H7 (cell line): ENCODE data around the gene RNF151. TPM values are rescaled to one million over a fixed set of nuclear protein-coding genes. Genes with fewer than 3 reads are reported as not detected.

ENCODE experiments used
- DNase-seq: peaks from one replicate; pipeline ENCODE4 v3.0.0; 2012
- H3K27me3 ChIP-seq: 2 replicates; pipeline ENCODE4 v1.6.0; 2011; ENCODE audit warnings: mild to moderate bottlenecking, low read length; ENCODE audit not compliant: control insufficient read depth, insufficient read depth
- H3K36me3 ChIP-seq: replicated peaks from 2 replicates; pipeline ENCODE4 v1.5.1; 2011; ENCODE audit warnings: low read length; ENCODE audit not compliant: control insufficient read depth, insufficient read depth
- H3K4me3 ChIP-seq: 2 replicates; pipeline ENCODE4 v1.5.1; 2011; ENCODE audit warnings: low read depth, mild to moderate bottlenecking, control low read depth, low read length, moderate library complexity; ENCODE audit not compliant: insufficient read depth
- total RNA-seq: library from RNA; depleted of rRNA; stranded (reverse); fragments of >200 nt; shearing (Covaris generic); gene quantifications from 2 replicates; pipeline ENCODE4 v1.2.3, GENCODE V29; 2014

Gene RNF151
- total RNA-seq, 1 experiment from 2014 or later: not detected

DNA sequence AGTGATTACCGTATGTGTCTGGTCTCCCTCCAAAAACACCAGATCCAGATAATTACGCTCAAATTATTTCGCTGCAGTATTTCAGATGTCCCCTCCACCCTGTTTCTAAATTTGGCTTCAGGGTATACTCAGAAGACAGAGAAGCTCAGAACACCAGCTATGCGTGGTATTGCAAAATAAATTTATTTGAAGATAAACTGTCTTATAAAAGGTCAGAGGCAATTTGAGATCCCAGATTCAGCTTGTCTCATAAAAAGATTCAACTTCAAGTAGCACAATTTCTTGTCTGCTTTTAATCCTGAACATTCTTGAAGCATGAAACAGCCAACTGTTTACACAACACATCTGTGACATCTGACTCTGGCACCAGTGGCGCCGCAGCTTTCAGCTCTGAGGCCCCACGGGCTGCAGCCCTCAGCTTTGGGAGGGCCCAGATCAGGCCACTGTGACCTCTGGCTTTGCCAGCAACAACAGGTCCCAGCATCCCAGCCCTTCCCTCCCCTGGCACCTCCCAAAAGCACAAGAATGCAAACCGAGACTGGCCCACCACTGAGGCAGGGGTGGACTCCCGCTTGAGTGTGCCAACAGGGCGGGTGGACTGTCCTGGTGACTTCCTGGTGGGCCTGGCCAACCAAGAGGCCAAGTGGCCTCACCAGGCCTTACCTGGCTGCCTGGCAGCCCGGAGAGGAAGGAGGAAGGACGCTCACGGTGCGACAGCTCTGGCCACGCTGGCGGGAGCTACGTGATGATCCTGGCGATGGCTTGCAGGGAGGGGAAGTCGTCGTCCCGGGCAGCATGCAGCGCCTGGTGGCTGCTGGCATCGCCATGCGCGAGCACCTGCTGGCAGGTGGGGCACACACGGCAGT is 31.1 kb downstream of the RNF151 start:
- Histone ChIP-seq H3K4me3 (no peak overlapping the region), H3K36me3 (peaks cover 20% of the 10 kb centered on the region), H3K27me3 (no peaks in the 10 kb centered on the region; the same call in 1 of the 2 replicates)
- DNase-seq: no peak

DNA sequence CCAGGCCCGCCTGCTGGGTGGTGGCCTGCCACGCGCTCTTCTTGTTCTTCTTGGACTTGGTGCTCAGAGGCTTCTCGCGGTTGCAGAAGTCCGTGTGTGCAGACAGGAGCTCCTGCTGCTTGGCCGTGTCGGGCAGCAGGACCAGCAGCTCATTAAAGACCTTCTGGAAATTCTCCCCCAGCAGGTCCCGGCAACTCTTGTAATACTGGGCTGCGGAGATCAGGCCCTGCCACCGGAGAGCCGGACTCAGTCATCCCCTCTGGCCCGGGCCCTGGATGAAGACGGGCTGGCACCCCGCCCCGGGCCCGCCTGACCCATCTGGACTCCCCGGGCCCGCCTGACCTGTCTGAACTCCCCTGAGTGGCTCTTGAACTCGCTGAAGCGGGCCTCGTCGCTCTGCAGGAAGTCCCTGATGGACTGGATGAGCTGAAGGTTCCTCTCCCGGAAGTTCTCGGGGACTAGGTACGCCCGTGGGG is 31.7 kb downstream of the RNF151 start:
- Histone ChIP-seq H3K36me3 (peaks cover 23% of the 10 kb centered on the region), H3K27me3 (no peaks in the 10 kb centered on the region), H3K4me3 (no peak overlapping the region)
- no peak for DNase-seq

GRCh38 chr16:1998852-1999801 is 32.5 kb downstream of the RNF151 start:
- H3K36me3 ChIP-seq: peaks cover 23% of the 10 kb centered on the region
- H3K27me3 ChIP-seq: no peaks in the 10 kb centered on the region
- DNase-seq: no peak
- H3K4me3 ChIP-seq: no peak overlapping the region

DNA sequence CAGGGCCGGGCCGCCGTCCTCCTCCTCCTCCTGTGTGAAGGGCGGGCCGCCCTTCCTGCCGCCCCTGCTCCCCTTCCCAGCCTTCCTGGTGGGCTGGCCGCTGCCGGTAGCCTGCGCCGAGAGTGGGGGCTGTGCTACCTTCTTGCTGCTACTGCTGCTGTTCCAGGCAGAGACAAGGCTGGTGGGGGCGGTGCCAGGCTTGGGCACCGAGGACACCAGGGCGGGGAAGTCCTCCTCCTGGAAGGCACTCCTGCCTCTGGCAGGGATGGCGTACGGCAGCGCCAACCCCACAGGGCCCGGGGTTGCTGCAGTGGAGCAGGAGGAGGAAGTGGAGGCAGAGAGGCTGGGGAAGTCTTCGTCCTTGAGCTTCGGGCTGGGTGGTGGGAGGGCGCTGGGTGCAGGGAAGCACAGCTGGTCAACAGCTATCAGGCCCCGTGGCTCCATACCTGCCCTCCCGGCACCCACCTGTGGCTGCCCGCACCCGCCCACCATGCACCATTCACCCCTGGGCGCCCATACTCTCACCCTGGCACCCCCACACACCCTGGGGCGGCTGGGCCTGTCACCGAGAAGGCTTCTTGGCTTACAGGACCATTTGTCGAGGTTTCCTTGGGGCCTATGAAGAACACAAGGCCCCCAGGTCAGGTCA is 33.3 kb downstream of the RNF151 start:
- DNase-seq: no peak
- peaks cover 23% of the 10 kb centered on the region for H3K36me3 ChIP-seq

GRCh38 chr16:2001035-2001434 is 34.4 kb downstream of the RNF151 start:
- Histone ChIP-seq H3K4me3 (no peak overlapping the region), H3K36me3 (peaks cover 21% of the 10 kb centered on the region), H3K27me3 (no peaks in the 10 kb centered on the region)
- no peak for DNase-seq

More for the DNA sequence above, 33.3 kb downstream of the RNF151 start:
- no peaks in the 10 kb centered on the region for H3K27me3 ChIP-seq
- H3K4me3 ChIP-seq: no peak overlapping the region

DNA sequence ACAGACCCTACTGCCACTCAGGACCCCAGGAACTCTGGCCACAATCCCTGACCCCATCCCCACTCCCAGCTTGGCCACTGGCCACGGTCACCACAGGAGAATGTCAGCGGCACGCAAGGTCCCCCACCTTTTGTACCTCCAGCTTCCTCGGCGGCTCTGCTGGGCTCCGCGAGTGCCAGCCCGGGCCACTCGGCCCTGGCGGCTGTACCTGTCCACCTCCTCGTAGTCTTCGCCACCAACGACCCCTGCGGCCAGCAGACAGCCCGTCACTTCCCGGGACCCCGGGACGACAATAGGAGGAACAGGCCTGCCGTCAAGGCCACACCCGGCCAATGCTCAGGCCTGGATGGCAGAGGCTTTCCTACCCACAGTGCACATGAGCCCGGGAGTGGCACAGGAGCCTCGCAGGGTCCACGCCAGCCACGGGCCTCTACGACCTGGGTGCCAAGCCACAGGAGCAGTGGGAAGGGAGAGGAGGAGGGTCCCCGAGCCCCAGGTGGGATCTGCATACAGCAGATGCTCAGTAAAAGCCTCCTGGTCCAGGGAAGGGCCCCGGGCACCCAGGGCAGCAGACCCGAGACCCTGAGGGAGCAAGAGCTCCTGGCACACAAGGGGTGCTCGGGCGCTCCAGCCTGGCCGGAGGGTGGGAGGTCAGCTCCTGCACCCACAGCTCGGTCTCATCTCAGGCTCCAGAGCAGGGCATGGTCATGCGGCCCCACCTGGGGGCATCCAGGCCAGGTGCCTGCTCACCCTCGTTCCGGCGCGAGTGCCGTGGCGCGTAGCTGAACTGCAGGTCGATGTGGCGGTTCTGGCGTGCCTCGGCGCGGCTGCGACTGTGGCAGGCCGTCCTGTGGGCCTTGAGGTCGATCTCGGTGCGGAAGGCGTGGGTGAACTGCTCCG is 35.0 kb downstream of the RNF151 start:
- Histone ChIP-seq H3K4me3 (no peak overlapping the region), H3K36me3 (peaks cover 21% of the 10 kb centered on the region), H3K27me3 (no peaks in the 10 kb centered on the region)
- no peak for DNase-seq

- H3K36me3 ChIP-seq: peaks cover 20% of the 10 kb centered on the region
- no peak overlapping the region for H3K4me3 ChIP-seq
- no peak for DNase-seq
- H3K27me3 ChIP-seq: no peaks in the 10 kb centered on the region
Observed at GRCh38 chr16:2002406-2003230, 36.0 kb downstream of the RNF151 start.

DNA sequence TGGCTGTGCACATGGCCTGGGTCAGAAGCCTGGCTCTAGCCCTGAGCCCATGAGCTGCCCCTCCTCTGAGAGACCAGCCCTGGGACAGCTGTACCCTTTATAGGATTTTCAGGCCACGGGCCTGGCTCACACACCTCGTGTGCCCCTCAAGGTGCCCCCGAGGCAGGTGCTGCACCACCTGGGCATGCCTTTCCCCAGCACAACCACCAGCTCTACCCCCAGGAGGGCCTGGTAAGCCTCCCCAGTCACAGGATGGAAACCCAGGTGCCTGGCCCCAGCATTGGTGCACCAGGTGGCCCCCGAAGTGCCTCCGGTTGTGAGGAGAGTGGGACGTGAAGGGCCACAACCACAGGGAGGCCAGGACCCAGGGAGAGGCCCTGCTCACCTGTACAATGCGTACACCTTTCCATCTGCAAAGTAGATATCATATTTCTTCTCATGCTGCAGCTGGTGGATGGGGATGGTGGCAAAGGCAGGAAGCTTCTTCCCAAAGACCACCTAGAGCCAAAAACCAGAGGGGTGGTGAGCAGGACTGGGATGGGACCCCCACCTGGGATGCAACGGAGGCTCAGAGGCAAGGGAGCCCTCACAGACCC is 36.7 kb downstream of the RNF151 start:
- Histone ChIP-seq H3K4me3 (no peak overlapping the region), H3K36me3 (peaks cover 17% of the 10 kb centered on the region), H3K27me3 (no peaks in the 10 kb centered on the region)
- DNase-seq: no peak

DNA sequence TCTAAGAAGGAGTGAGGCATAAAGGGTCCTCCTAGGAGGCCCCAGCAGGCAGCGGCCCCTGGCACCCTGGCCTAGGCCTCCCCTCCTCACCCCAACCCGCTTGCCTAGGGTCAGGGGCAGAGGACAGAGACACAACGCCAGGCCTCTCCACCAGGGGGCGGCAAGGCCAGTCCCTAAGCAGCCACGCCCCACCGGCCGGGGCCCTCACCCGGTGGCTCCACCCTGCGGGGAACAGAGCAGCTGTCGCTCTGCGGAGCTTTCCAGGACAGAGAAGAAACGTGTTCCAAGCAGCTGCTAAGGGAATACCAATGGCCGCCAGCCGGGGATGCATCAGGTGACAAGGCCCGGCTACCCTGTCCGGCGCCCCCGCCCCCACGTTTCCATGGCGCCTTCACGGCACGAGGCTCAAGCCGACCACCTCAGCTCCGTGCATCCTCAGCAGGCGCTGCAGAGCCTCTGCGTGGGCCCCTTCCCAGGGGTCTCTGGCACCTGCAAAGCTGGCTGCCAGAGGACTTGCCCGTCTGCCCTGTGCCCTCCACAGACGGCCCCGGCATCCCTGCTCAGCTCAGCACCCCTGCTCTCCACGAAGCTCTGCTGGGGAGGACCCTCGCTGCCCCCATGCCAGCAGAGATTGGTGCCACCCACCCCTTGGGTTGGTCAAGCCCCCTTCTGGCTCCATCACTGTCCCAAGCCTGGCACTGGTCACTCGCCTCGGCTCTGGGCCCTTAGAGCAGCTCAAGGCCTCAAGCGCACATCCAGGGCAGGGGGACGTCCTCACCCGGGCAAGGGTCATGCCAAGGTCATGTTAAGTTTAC is 37.4 kb downstream of the RNF151 start:
- Histone ChIP-seq H3K4me3 (no peak overlapping the region), H3K36me3 (peaks cover 15% of the 10 kb centered on the region), H3K27me3 (no peaks in the 10 kb centered on the region)
- peak; percentile 99 for DNase-seq

GRCh38 chr16:2004795-2005517 is 38.3 kb downstream of the RNF151 start:
- no peak for DNase-seq
- peaks cover 15% of the 10 kb centered on the region for H3K36me3 ChIP-seq
- H3K27me3 ChIP-seq: no peaks in the 10 kb centered on the region
- H3K4me3 ChIP-seq: no peak overlapping the region

- Histone ChIP-seq H3K4me3 (no peak overlapping the region), H3K27me3 (no peaks in the 10 kb centered on the region)
- peak; percentile 79 for DNase-seq
Observed at GRCh38 chr16:2005646-2006045, 39.0 kb downstream of the RNF151 start.

More at GRCh38 chr16:2005646-2006045, 39.0 kb downstream of the RNF151 start:
- peaks cover 13% of the 10 kb centered on the region for H3K36me3 ChIP-seq
